SK-N-MC (cell line): Measurements from ENCODE around the gene MPRIP.

Source experiments
- EZH2 ChIP-seq: fragments of 200-600 bp; sonication (generic); IDR thresholded peaks from one replicate; pipeline ENCODE4 v1.6.1; 2017; ENCODE audit warnings: antibody characterized with exemption
- FOXP2 ChIP-seq: optimal IDR thresholded peaks from 2 replicates; pipeline ENCODE3; 2011; ENCODE audit warnings: mild to moderate bottlenecking, moderate library complexity; ENCODE audit not compliant: insufficient read depth; ENCODE audit errors: extremely low read length, control extremely low read depth
- POLR2AphosphoS5 ChIP-seq: IDR thresholded peaks from 2 replicates; pipeline ENCODE4 v1.6.1; 2012; ENCODE audit warnings: mild to moderate bottlenecking, low read depth, low read length, borderline replicate concordance

DNA sequence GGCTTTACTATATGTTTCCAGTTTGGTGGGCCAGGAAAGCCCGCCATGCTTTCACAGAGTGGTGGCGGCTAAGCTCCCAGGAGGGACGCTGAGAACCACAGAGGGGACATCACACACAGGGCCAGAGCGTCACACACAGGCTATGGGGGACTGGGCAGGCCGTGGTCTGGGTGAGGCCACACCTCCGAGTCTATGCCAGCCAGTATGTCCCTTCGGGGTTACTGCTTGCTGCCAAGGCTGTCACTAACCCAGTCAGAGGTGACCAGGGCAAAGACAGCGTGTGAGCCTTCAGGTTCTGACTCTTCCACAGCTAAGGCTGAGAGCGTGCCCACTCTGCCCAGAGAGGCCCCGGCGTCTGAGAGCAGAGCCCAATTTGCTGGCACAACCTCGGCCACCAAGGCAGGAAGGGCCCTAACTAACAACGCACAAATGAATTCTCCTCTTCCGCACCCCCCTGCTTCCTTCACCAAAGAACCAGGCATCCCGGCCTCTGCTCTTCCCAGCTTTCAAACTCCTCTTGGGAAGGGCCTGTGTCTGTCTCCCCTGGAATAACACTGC is 161.0 kb downstream of the MPRIP start:
- no peak for TF ChIP-seq POLR2AphosphoS5
- no peak for TF ChIP-seq EZH2
- TF ChIP-seq FOXP2 = no peak
